Liver (tissue), 3 donors: Measurements from ENCODE around the gene ZNF22.

ENCODE experiments used
- CTCF ChIP-seq: fragments of 150-350 bp; IDR thresholded peaks from 2 replicates; pipeline ENCODE4 v1.5.1; 2017; ENCODE audit warnings: improper control_type of control experiment, low read depth, low read length; ENCODE audit not compliant: missing input control
- FOXA1 ChIP-seq: IDR thresholded peaks from 2 replicates; pipeline ENCODE4 v1.6.1; 2016; ENCODE audit warnings: antibody characterized with exemption
- MAX ChIP-seq: IDR thresholded peaks from 2 replicates; pipeline ENCODE4 v1.6.1; 2016; ENCODE audit warnings: antibody characterized with exemption
- RAD21 ChIP-seq, 2 donors: IDR thresholded peaks; 2 replicates each; pipeline ENCODE4 v1.6.1; 2016; ENCODE audit warnings: antibody characterized with exemption in 2 of 2, mild to moderate bottlenecking in 2 of 2
- donor health status: healthy.
- donor health status: healthy.

- TF ChIP-seq FOXA1 (no peak), MAX (no peak), CTCF (no peak), RAD21 (IDR thresholded peaks at IDR 0.05) (no peak)
These were observed 22.5 kb upstream of the ZNF22 start for GRCh38 chr10:44978213-44978569.
